GM20431 (cell line): ENCODE measurements around the gene RANBP17.
"Not testable (repeated sequence)": the region's sequence is repeated elsewhere in the genome, so short reads cannot be mapped to it uniquely, and the experiment has no call there.

Source experiments
- in situ Hi-C: fragments of 300-500 bp; cut with MseI, MboI; formaldehyde crosslinking; loops from one replicate; pipeline ENCODE4 v1.15.0; 2020; ENCODE audit warnings: low sequenced_read_pairs; ENCODE audit not compliant: unreplicated experiment

Gene RANBP17

DNA sequence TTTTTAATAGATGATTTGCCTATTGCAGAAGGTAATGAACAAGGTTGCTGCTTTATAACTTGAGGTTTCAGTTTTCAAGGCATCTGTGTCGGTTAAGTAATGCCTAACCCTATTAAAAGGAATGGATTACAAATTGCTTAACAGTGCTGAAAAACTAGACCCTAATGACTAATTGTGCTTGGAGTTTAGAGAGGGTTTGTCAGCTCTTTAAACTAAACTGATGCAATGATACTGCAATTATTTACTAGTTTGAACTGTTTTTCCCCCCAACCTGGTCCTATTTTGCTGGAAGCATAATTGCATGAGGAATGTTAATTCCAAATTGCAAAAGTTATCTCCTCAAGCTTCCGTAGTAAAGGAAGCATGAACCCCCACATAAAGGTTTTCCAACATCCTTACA is 407.9 kb downstream of the RANBP17 start:
- in situ Hi-C loops: no loop called here

DNA sequence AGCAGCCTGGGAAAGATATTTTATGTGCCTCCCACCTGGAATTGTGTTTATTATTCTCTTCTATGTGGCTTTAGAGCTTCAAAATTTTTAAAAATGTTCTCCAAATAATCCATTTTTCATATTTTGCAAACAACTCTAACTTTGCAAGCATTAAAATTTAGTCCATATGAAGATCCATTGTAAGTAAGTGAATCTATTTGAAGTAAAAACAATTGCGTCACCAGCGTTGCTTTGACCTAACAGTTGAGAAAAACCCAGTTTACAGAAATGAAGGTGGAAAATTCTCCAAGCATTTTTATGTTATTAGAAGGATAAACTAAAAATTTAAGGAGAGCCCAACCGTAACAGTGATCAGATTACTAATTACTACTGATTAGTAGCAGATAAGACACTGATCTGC is 408.3 kb downstream of the RANBP17 start:
- in situ Hi-C loops: no loop called here

DNA sequence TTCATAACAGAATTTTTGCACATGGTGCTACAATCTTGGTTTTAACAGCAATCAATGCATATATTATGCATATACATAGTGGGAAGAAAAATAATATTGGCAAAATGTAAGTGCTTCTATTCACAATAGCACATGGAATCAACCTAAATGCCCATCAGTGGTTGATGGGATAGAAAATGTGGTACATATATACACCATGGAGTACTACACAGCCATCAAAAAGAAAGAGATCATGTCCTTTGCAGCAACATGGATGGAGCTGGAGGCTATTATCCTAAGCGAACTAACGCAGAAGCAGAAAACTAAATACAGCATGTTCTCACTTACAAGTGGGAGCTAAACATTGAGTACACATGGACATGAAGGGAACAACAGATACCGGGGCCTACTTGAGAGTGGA is 410.0 kb downstream of the RANBP17 start:
- in situ Hi-C loops: no loop called here

DNA sequence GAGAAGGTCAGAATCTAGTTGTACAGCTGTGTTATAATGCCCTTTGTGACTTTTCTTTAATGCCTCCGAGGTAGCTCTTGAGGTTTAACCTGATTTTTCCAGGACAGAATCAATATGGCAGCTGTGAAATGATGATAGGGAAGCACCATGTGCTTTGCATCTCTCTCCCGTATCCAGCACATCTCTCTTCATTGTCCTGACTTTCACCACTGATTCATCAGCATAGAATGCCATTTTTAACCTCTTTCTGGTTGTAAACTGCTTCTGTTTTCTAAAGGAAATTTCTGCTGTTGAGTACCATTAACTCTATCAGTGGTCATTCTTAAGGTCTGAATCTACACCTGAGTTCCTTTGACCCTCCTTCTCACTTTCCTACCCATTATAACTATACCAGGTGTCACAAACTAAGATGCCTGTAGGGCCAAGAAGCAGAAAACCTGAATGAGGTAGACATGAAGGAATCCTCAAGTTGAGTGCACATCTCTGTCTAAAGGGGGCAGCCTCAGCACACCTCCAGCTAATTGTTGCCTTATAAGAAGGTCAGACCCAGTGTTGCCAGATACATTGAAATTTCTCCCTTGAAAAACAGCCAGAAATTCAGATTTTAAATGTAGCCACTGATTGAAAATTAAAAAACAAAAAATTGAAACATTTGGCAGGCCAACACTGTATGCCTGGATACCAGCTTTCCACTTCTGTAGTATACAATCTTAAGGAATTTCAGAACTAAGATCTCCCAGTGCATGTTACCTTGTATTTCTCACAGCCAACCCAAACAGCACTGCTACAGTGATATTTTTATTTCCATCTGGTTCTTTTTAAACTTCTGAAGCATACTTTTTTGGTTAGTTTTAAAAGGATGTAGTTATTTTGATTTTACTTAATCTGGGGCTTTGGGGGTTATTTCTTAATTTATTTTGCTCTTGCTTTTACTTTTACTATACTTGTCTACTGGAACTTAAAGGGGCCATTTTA is 411.5 kb downstream of the RANBP17 start:
- in situ Hi-C loops: no loop called here

DNA sequence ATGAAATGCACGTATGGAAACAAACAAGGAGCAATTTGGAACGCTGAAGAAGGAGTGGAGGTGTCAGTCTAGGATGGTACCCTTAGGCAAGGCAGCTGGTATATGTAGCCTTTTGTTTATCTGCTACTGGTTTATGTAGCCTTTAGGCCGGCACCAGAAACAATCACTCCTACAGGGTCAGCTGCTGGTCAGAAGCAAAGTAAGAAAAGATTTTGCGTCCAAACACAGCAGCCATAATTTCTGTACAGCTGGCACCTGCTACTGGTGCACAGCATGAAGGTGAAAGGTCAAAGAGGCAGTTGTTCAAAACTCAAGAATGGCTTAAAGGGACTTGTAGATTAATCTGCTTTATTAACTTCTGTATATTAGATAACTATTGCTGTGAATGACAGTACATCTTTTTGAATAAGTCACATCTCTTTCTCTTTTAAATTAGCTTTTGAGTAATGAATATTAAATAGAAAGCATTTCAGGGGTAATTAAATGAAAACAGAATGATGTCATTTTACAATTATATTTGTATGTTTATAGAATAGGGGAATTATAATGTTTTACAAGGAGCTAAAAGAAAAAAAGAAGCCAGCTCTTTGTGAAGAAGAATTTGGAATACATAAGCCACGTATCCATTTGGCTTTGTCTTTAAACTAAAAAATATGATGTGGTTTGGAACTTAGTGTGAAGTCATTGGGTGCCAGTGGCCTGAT is 414.2 kb downstream of the RANBP17 start:
- in situ Hi-C loops: no loop called here

DNA sequence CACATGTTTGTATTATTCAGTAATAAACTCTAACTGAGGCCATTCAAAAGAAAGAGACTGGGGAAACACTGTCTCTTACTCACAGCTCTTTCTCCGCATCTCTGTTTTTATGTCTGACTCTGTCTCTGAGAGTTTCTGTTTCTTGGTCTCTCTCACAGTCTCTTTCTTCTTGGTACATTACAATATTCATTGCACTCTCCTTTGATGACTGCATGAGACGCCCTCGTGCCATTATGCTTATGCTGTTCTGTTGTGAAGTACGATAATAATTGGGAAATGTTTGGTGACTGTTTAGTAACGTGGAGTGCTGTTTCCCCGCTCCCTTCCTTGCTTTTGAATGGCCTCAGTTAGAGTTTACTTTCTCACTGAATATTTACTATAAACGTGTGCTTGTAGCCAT is 421.9 kb downstream of the RANBP17 start:
- in situ Hi-C loops: no loop called here

DNA sequence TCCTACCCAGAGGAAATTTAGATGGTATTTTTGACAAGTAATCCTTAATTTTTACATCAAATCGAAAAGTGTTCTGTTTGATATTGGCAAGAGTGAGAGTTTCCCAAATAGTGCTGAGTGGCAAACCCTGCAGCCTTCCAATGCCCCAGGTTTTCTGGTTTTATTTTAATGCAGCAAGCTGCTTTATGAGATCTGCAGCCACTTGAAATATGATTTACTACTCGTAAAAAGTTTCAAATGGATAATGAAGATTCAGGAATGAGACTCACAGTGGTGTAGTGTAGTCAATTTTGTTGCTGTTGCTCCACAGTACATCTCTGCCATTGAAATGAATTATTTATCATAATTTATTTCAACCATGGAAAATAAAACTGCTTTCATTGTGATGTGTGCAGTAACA is 423.6 kb downstream of the RANBP17 start:
- in situ Hi-C loops: no loop called here

DNA sequence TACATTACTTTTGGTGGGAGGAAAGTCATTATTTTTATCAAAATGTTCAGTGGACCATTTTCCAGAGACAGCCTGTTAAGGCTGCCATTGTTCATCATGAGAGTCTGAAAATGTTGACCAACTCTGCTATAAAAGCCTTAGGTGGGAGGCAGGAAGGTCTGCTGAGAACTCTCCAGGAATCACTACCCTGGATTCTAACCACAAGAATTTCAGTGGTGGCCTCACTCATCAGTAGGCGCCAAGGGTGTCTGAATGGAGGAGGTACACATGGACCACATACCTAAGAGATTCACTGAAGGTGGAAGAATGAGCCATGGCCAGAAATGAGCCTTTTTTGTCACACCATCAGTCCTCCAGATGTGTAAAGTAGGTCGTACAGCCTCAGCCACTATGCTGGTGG is 426.2 kb downstream of the RANBP17 start:
- in situ Hi-C loops: no loop called here

DNA sequence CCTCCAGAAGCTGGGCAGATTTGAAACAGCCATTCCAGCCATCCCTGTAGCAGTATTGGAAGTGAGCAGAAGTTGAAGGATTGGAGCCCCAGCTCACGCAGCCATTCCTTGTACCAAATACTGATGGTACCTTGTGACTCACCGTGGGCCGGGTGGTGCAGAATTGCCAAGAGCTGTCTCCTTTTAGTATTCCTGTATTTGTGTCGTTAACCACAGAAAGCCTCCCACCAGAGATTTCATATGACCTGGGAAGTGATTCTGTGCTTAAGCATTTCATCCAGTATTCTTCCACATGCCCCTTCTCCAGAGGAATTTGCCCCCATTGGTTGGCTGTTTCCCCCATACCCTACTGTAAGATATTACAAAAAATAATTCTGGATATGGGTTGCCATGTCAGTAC is 429.6 kb downstream of the RANBP17 start:
- in situ Hi-C loops: no loop called here

DNA sequence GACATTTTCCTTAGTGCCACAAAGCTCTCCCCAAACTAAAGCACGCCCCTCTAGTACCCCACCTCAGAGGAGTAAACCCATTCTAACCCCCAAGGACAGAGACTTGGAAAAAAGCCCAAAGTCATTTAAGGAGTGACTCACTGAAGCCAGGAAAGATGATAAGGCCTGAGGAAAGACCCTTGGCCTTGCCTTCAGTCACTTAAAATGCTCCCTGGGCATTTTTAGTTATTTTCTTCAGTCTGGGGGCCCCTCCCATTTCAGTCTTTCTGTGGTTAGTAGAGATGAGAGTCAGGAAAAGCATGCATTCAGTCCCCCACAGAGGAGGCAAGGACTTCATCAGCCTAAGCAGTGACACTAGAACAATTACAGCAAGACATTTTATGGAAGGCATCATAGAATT is 433.5 kb downstream of the RANBP17 start:
- in situ Hi-C loops: no loop called here

DNA sequence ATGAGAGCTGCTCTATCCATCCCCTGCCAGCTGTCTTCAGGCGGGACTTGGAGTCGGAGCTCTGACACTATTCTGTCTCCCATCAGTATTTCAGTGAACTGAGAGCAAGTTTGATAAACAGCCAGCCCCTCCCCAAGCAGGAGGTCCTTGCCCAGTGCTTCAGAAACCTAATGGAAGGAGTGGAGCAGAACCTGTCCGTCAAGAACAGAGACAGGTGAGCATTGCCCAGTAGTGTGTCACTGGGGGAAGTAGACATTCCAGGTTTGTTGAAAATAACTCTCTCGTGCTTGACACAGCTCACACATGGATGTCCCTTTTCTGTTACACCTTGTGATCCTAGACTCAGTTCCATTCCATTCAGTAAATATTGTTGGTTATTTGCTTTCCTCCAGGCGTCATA is 434.0 kb downstream of the RANBP17 start:
- in situ Hi-C loops: no loop called here

DNA sequence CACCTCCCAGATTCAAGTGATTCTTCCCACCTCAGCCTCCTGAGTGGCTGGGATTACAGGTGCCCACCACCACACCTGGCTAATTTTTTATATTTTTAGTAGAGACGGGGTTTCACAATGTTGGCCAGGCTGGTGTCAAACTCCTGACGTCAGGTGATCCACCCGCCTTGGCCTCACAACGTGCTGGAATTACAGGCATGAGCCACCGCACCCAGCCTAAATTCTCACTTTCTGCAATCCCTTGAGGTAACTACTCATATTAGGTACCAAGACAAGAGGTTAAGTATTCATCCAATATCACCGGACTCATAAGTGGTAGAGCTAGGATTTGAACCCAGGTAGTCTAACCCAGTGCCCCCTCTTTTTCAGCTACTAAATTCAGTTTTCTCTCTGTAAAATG is 436.1 kb downstream of the RANBP17 start:
- in situ Hi-C loops: not testable (repeated sequence)

DNA sequence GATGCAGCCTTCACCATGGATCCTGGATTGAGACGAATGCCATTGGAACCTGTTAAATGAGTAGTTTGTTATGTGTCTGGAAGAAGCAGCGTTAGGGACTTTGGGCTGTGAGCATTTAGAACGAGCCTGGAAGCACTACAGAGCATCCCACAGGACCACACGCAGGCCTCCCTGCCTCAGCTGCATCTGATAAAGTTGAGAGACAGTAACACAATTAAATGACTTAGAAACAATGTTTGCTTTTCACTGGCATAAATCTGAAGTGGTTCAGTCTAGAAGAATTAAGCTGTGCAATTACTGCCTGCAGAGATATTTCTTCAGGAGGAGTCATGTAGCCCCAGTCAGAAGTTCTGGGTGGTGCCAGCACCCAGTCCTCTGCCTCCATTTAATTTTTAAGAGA is 437.4 kb downstream of the RANBP17 start:
- in situ Hi-C loops: no loop called here

DNA sequence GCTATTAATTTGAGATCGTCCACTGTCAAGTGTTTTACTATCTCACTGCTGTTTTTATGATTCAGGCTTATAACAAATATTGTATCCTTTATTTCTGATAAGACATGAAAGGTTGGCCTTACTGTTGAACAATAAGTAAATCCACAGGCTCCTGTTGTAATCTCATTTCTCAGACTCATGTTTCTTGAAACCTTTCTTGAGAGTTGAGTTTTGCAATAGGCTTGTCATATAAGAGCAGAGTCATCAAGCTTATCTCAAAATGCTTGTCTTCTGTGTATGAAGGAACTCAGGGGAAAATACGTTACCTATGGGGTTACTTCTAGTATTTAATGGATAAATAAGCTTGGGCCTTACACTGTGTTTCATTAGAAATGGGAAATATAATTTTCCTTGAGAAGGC is 438.0 kb downstream of the RANBP17 start:
- in situ Hi-C loops: no loop called here

DNA sequence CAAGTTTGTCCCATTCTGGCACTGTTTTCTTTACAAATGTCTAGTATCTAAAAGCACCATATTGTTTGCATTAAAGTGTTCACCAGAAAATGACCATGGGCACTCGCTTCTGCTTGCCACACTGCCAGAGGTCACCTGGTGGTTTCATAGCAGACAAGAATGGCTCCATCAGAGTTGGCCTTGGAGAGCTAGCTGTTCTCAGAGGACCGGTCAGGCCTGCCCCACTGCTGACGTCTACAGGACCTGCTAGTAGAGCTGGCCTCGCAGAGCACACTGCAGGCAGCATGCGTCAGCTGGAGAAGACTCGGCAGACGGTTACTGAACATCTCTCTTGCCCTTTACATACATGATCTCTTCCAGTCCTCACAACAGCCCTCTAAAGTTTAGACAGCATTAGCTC is 438.5 kb downstream of the RANBP17 start:
- in situ Hi-C loops: no loop called here

DNA sequence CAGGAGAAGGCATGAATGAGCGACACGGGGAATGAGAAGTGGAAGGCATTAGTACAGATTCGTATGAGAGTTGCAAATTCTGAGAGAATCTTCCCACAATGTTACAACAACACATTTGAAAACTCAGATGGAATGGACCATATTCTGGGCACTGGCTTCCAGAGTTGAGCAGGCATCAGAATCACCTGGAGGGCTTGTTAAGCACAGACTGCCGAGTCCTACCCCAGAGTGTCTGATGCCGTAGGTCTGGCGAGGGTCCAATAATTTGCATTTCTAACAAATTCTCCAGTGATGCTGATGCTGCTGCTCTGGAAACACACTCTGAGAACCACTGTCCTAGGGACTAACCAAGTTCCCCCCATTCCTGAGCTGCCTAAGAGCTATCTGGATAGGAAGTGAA is 444.3 kb downstream of the RANBP17 start:
- in situ Hi-C loops: no loop called here

DNA sequence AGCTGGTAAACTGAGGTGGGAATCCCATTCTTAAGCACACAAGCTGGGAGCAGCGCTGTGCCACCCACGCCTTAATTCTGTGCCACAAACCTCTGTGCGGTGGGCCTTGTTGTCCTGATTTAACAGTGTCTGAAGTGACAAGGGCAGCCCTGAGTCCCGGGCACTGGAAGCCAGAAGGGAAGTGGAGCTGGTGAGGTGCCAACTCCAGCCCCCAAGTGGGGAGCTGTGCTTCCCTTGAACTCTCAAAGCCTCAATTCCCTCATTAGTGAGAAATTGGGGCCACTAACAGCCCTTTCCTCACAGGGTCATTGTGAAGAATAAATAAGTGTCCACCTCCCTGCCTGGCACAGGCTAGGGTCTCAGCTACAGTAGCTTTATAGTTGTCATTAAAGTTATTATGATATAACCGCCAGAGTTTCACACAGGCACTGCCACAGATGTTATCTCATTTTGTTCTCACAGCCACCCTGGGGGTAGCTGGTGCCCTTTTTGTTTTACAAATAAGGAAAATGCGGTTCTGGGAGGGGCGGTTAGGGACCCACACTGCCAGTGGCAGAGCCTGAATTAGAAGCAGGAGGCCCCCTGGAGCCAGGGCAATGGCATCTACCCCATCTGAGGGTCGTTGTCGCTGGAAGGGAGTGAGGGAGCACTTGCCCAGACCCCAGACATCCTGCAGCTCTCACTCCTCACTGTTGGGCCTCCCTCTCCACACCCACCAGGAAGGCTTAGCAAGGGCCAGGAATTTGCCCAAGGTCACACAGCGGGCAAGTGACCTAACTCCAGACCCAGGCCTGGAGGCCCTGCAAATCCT is 445.2 kb downstream of the RANBP17 start:
- in situ Hi-C loops: no loop called here

DNA sequence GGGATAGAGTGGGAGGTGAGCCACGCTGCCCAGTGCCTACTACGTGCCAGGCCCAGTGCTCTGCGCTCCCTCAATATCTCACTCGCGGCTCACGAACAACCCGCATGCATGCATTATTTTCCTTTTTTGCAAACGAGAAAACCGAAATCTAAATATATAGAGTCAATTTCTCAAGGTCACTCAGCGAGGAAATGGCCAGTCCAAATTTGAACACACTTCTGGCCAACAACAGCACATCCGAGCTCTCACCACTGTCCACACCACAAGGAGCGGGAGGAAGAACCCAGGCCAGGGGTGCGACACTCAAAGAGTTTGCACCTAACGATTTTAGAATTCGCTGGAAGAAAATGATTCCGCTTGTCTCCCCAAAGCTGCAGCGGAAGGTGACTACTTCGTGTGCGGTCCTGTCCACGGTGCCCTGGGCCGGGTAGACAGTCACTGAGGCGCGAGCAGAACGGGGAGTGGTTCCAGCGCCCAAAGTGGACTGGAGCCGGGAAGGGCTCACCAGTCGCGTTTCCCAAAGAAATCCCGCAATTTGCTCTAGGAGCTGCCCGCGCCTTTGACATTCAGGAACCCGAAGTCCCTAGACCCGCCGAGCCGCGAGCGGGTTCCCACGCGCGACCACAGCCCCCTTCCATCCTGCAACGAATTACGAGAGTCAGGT is 446.1 kb downstream of the RANBP17 start:
- in situ Hi-C loops: no loop called here

DNA sequence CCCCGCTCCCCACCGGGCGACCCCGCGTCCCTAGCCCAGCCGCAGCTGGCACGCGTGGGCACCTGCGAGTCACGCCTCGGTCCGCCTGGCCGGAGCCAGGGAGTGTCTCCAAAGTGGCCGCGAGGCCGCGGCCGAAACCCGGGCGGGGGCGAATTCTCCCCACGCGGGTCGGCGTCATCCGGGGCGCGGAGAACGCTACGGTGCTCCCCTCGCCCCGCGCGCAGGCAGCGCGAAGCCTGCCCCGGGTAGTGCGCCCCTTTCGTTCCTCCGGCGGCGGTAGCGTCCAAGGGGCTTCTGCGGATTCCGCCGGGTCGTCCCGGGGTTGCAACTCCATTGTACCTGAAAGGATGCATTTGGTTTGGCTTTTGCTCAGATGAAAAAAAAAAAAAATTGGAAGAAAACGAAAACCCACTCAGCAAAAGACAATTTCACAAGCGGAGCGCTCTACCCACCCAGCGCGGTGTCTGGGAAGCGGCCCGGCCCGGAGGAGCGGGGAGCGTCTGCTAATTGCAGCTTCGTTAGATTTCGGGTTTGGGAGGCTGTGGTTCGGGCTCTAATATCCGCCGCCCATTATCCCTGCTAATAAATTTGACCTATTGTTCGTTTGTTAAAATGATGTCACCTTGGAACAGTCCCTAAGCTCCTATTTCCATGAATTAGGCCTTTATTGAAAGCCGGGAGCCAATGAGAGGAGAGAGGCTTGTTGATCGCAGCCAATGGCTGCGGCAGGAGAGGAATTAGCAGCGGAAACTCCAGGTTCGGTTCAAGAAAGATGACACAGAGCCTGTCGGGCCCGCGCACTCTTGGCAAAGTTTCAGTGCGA is 446.8 kb downstream of the RANBP17 start, which contains the start of gene TLX3:
TSS of gene TLX3 (plus strand) at position 796 of the 823 bp plus-strand sequence. CDS start 118 bp downstream, outside the sequence.
- in situ Hi-C loops: no loop called here
